Stimulated activated naive CD4-positive, alpha-beta T cell (primary cell): ENCODE results near the gene GPRASP2.

Source experiments
- DNase-seq, 6 experiments: peaks; one replicate each; lab custom pipeline; 2025; lab: John Stamatoyannopoulos, UW

GPRASP2 gene

GRCh38 chrX:102745513-102745856, 33.2 kb downstream of the GPRASP2 start:
- no peak for DNase-seq

GRCh38 chrX:102745857-102746584, 33.8 kb downstream of the GPRASP2 start:
- peak in 3 of 6 experiments; percentile 2 to 19 (median 3) for DNase-seq

- DNase-seq: no peak
Observed at GRCh38 chrX:102765217-102765616, 53.0 kb downstream of the GPRASP2 start.

GRCh38 chrX:102765809-102766208, 53.6 kb downstream of the GPRASP2 start:
- no peak for DNase-seq

- no peak for DNase-seq
Observed at GRCh38 chrX:102767287-102767686, 55.0 kb downstream of the GPRASP2 start.
